ENCODE results near the gene GRIFIN. TPM values are rescaled to one million over a fixed set of nuclear protein-coding genes. Genes with fewer than 3 reads are reported as not detected.

Gene GRIFIN
- total RNA-seq, 1 donor from 2014 or later, result not detected

DNA sequence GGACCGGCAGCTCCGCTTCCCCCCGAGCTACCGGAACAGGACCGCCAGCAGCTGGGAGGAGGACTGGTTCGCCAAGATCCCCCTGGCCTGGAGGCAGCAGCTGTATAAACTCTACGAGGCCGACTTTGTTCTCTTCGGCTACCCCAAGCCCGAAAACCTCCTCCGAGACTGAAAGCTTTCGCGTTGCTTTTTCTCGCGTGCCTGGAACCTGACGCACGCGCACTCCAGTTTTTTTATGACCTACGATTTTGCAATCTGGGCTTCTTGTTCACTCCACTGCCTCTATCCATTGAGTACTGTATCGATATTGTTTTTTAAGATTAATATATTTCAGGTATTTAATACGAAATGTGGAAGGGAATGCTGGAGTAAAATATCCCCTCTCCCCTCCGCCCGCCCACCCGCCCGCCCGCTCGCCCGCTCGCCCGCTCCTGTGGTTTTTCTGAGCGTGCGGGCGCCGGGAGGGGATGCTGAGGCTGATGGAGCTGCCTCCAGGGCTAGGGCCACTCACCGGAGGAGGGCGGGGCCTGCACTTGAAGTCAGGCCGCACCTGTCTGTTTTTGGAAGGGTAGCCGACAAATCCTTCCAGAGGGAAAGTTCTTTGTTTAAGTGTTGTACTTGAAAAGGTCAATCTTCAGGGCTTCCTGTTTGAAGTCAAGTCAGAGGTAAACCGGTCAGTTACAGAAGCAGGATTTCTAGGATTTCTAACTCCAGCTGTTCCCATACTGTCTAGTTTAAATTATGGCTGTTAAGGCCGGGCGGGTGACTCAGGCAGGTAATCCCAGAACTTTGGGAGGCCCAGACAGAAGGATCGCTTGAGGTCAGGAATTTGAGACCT, 42.3 kb downstream of the GRIFIN start:
- DNase-seq (ENCODE audit: low read depth in 2 of 2), result no peak

DNA sequence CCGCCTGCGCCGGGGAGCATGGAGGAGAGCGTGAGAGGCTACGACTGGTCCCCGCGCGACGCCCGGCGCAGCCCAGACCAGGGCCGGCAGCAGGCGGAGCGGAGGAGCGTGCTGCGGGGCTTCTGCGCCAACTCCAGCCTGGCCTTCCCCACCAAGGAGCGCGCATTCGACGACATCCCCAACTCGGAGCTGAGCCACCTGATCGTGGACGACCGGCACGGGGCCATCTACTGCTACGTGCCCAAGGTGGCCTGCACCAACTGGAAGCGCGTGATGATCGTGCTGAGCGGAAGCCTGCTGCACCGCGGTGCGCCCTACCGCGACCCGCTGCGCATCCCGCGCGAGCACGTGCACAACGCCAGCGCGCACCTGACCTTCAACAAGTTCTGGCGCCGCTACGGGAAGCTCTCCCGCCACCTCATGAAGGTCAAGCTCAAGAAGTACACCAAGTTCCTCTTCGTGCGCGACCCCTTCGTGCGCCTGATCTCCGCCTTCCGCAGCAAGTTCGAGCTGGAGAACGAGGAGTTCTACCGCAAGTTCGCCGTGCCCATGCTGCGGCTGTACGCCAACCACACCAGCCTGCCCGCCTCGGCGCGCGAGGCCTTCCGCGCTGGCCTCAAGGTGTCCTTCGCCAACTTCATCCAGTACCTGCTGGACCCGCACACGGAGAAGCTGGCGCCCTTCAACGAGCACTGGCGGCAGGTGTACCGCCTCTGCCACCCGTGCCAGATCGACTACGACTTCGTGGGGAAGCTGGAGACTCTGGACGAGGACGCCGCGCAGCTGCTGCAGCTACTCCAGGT, 43.1 kb downstream of the GRIFIN start:
- DNase-seq (ENCODE audit: low read depth in 2 of 2), result no peak

DNA sequence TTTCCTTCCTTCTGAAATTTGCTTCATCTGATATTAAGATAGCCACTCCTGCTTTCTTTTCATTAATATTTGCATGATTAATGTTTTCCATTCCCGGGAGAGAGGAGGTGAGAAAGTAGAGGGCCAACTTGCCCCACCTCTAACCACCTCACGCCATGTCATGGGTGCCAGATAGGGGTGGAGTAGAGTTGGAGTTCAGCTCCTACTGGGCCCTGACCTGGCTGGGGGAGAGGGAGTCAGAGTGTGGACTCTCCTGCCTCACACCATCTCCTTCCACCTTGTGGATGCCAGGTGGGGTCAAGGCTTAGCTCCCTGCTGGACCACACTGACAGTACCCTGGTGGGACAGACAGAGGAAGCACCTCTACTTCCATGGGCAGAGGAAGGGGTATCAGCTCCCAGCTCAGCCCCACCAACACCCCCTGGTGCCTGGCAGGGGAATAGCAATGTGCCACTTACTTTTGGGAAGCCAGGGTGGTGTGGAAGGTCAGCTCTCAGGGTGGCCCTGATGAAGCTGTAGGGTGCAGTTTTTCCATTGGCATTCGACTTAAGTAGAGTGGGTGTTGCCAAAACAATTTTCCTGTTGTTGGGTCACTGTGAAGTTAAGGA, 44.8 kb downstream of the GRIFIN start:
- peak in 1 of 2 donors; percentile 37 for DNase-seq (ENCODE audit: low read depth in 2 of 2)

DNA sequence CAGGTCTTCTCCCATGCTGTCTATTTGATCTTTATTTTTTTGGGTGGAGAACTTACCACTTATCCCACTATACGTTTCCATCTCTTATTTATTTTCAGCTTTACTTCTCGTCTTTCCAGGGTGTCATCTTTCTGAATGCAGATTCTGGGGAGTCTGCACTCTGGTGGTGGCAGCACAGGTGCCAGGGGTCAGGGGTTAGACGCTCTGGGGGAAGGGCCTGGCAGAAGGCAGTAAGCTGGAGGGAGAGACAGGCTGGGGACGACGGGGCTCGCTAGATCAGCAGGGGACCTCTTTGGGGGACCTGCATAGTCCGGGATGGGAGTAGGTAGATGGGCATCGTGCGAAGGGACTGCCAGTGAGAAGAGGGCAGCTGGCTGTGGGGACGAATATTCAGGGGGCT, 50.4 kb downstream of the GRIFIN start:
- DNase-seq (ENCODE audit: low read depth in 2 of 2), result no peak

Other genes starting within 250 kb of the GRIFIN start
- 29.8 and 41.1 TPM in 2 replicates for gene MAD1L1, start 243.5 kb downstream of the GRIFIN start, total RNA-seq
- 11.2 and 14.5 TPM in 2 replicates for gene MRM2, start 234.2 kb downstream of the GRIFIN start, total RNA-seq
- gene NUDT1, start 234.2 kb downstream of the GRIFIN start, total RNA-seq, result 8.6 and 13.9 TPM in 2 replicates
- gene SNX8, start 162.0 kb downstream of the GRIFIN start, total RNA-seq, result 7.8 and 10.7 TPM in 2 replicates
- 153 and 172 TPM in 2 replicates for gene EIF3B, start 121.6 kb downstream of the GRIFIN start, total RNA-seq
- gene CHST12, start 72.8 kb downstream of the GRIFIN start, total RNA-seq, result 4.1 and 6.4 TPM in 2 replicates
- 19.5 and 19.7 TPM in 2 replicates for gene LFNG, start 43.4 kb upstream of the GRIFIN start, total RNA-seq
- 17.7 and 23.8 TPM in 2 replicates for gene BRAT1, start 79.1 kb upstream of the GRIFIN start, total RNA-seq
- gene IQCE, start 82.6 kb upstream of the GRIFIN start, total RNA-seq, result 5.9 and 8.2 TPM in 2 replicates
- gene TTYH3, start 155.6 kb upstream of the GRIFIN start, total RNA-seq, result 37.1 and 64.6 TPM in 2 replicates
- gene AMZ1, start 211.8 kb upstream of the GRIFIN start, total RNA-seq, result under 0.01 TPM in 1 of 2 replicates, not detected in the other

Measured in dermis microvascular lymphatic vessel endothelial cell (primary cell).